A549 treated with dexamethasone at 1 μM for 4 hours (cell line): Measurements from ENCODE around the gene AXIN1. TPM values are rescaled to one million over a fixed set of nuclear protein-coding genes. Genes with fewer than 3 reads are reported as not detected.

ENCODE experiments used
- total RNA-seq: library from RNA; stranded (reverse); fragments of 200-300 nt; extraction: Qiagen RNA extraction; gene quantifications from 5 replicates; pipeline ENCODE4 v1.2.3, GENCODE V29; 2022

Gene AXIN1, protein sequence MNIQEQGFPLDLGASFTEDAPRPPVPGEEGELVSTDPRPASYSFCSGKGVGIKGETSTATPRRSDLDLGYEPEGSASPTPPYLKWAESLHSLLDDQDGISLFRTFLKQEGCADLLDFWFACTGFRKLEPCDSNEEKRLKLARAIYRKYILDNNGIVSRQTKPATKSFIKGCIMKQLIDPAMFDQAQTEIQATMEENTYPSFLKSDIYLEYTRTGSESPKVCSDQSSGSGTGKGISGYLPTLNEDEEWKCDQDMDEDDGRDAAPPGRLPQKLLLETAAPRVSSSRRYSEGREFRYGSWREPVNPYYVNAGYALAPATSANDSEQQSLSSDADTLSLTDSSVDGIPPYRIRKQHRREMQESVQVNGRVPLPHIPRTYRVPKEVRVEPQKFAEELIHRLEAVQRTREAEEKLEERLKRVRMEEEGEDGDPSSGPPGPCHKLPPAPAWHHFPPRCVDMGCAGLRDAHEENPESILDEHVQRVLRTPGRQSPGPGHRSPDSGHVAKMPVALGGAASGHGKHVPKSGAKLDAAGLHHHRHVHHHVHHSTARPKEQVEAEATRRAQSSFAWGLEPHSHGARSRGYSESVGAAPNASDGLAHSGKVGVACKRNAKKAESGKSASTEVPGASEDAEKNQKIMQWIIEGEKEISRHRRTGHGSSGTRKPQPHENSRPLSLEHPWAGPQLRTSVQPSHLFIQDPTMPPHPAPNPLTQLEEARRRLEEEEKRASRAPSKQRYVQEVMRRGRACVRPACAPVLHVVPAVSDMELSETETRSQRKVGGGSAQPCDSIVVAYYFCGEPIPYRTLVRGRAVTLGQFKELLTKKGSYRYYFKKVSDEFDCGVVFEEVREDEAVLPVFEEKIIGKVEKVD
- total RNA-seq = 25.9 to 34.1 TPM (median 33.5 TPM) in 5 replicates

GRCh38 chr16:352547-353403, at the start of gene AXIN1:
Gene AXIN1, minus strand, starts transcription at chr16:352723. Its CDS starts 5,698 bp downstream, at chr16:347025.

GRCh38 chr16:401468-402348, 49.2 kb upstream of the AXIN1 start, which contains the start of gene DECR2:
Gene DECR2, plus strand, starts transcription at chr16:401885. Its CDS starts 79 bp downstream, at chr16:401964.

GRCh38 chr16:397135-397661, 44.7 kb upstream of the AXIN1 start, which contains the start of gene NME4:
Gene NME4, plus strand, starts transcription at chr16:397199. Its CDS starts 24 bp downstream, at chr16:397223.

DNA sequence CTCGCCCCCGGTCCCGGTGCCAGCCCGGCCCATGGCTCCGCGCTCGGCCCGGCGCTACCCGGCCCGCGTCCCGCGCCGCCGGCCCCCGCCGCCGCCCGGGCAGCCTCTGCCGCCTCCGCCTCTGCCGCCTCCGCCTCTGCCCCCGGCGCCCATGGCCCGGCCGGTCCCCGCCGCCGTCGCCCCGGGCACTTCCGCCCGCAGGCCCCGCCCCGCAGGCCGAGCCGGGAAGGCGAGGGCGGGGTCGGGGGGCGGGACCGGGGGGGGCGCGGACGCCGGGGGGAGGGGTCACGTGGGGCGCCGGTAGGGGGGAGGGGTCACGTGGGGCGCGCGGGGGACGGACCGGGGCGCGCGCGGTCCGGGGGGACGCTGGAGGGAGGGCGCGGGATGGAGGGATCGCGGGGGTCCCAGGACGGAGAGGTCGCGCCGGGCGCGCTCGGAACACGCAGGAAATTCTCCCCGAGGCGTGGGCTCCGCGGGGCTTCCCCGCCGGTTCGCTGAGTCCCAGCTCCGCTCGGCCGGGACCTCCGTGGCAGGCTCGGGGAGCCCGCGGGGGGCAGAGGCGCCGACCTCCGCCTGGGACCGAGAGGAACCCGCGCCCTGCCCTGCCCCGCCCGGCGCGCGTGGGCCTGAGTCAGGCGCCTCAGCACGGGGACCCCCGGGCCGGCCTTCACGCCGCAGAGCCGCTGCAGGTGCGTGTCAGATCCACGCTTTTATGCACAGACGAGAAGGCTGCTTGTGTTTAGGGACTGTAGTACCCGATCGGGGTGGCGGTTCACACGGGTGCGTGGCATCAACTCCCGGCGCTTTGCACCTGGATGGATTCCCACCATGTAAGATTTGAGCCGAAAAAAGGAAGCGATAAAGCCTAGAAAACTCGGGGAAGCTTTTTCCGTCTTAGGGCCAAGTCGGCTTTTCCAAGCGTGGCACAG, 29.5 kb upstream of the AXIN1 start, which contains the start of gene PGAP6:
Gene PGAP6 (minus strand): TSS at position 190 of the 929 bp plus-strand sequence. CDS start 157 bp downstream, at position 33.

DNA sequence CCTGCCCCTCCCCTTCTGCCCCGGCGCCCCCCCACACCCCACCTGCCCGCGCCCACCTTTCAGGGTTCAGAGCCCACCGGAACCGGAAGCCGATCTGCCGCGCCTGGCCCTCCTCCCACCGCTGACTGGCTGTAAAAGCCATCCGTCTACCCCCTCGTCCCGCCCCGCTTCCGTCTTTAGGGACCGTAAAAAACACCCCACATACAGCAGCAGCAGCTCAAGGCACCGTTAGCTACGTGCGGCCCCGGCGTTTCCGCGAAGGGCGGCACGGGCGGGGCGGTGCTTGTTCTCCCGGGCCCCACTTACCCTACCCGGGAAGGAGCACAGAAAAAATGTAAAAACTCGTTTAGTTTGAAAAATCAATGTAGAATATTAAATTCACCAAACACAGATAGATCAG, 17.9 kb upstream of the AXIN1 start, which contains the start of gene MRPL28:
Gene MRPL28 (minus strand): TSS at position 96 of the 400 bp plus-strand sequence. CDS start 320 bp downstream, outside the sequence.

DNA sequence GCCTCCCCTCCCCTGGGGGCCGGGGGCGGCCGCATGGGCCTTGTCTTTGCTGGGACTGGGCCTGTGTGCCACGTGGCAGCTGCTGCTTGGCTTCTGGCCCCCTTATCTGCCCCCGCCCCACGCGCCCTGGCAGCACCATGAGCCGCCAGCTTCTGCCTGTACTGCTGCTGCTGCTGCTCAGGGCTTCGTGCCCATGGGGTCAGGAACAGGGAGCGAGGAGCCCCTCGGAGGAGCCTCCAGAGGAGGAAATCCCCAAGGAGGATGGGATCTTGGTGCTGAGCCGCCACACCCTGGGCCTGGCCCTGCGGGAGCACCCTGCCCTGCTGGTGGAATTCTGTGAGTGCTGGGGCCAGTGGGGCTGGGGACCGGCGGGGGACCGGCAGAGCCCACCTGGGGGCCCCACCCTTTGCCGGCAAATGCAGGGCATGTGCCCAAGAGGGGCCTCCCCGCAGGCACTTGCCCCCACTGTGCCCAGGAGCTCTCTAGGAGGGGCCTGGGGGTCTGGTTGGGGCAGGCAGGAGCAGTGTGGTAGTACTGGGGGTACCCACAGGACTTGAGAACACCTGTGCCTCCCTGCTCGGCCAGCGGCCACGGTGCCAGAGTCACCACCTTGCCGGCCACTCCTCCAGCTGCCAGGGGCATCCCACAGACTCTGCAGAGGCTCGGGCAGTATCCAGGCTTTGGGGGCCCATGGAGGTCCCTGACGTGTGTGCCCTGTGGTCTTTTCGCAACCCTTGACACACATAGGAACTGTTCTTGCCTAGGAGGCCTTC, 69.3 kb downstream of the AXIN1 start, which contains the start of gene PDIA2:
Gene PDIA2 (plus strand): TSS at position 132 of the 773 bp plus-strand sequence. CDS start 6 bp downstream, at position 138.

DNA sequence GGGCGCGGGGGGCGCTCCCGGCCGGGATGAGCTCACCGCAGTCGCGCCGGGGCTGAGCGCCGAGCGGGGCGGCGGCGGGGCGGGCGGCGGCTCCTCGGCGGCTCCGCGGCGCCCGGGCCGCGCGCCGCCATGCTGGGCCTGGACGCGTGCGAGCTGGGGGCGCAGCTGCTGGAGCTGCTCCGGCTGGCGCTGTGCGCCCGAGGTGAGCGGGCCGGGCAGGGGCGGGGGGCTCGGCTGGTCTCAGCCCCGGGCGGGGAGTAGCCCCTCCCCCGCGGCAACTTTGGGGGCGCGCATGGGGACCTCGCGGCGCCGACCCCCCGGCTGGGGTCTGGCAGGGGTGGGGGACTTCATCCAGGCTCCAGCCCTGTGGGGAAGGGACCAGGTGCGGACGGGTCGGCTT, 72.0 kb downstream of the AXIN1 start, which contains the start of gene ARHGDIG:
Gene ARHGDIG (plus strand): TSS at position 40 of the 400 bp plus-strand sequence. CDS start 90 bp downstream, at position 130.

DNA sequence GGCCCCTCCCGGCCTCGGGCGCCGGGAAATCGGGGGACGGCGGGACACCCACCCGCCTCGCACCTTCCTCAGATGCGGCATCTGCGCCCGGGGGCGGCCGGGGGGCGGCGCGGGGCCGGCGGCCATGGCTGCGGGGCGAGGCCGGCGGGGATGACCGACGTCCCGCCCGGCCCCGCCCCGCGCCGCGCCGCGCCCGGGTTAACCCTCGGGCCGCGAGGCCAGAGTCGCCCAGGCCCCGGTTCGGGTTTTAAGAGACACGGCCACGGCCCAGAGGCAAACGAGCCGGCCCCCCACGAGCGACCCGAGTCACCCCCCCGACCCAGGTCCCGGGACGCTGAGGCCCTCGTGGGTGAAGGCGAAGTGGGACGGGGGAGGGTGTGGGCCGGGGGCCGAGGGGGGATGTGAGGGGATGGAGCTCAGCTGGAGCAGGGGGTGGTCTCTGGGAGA, 76.7 kb downstream of the AXIN1 start, which contains the start of gene RGS11:
Gene RGS11 (minus strand): TSS at position 159 of the 447 bp plus-strand sequence. CDS start 33 bp downstream, at position 126.

Other genes with a start within 250 kb of the AXIN1 start
- gene NPRL3, start 214.1 kb downstream of the AXIN1 start, total RNA-seq = 18.7 to 32.9 TPM (median 30.2 TPM) in 5 replicates
- 0.19 TPM in 1 of 5 replicates, not detected in the others for gene HBZ, start 200.1 kb downstream of the AXIN1 start, total RNA-seq
- gene HBM, start 186.7 kb downstream of the AXIN1 start, total RNA-seq = not detected in 5 replicates
- 0.25 to 1.0 TPM (median 0.36 TPM) in 5 replicates for gene HBA2, start 179.8 kb downstream of the AXIN1 start, total RNA-seq
- gene HBA1, start 176.0 kb downstream of the AXIN1 start, total RNA-seq = 0.99 to 2.3 TPM (median 2.0 TPM) in 5 replicates
- 4.5 to 7.2 TPM (median 6.6 TPM) in 5 replicates for gene HBQ1, start 172.3 kb downstream of the AXIN1 start, total RNA-seq
- gene LUC7L, start 123.3 kb downstream of the AXIN1 start, total RNA-seq = 35.9 to 49.4 TPM (median 45.7 TPM) in 5 replicates
- 40.4 to 53.2 TPM (median 47.3 TPM) in 5 replicates for gene FAM234A, start 117.9 kb downstream of the AXIN1 start, total RNA-seq
- gene RGS11, start 76.8 kb downstream of the AXIN1 start, total RNA-seq = 2.3 to 5.4 TPM (median 3.7 TPM) in 5 replicates
- 2.6 to 3.1 TPM (median 2.8 TPM) in 5 replicates for gene ARHGDIG, start 72.1 kb downstream of the AXIN1 start, total RNA-seq
- 0.17 to 0.37 TPM (median 0.30 TPM) in 5 replicates for gene PDIA2, start 69.6 kb downstream of the AXIN1 start, total RNA-seq
- gene MRPL28, start 17.8 kb upstream of the AXIN1 start, total RNA-seq = 123 to 138 TPM (median 131 TPM) in 5 replicates
- 24.8 to 39.9 TPM (median 34.7 TPM) in 5 replicates for gene PGAP6, start 29.3 kb upstream of the AXIN1 start, total RNA-seq
- 275 to 460 TPM (median 445 TPM) in 5 replicates for gene NME4, start 44.5 kb upstream of the AXIN1 start, total RNA-seq
- 21.2 to 29.7 TPM (median 26.3 TPM) in 5 replicates for gene DECR2, start 49.2 kb upstream of the AXIN1 start, total RNA-seq
- gene RAB11FIP3, start 72.9 kb upstream of the AXIN1 start, total RNA-seq = 23.1 to 33.6 TPM (median 29.8 TPM) in 5 replicates
- 34.5 to 76.4 TPM (median 71.6 TPM) in 5 replicates for gene CAPN15, start 175.0 kb upstream of the AXIN1 start, total RNA-seq
- 0.11 to 0.19 TPM (median 0.15 TPM) in 5 replicates for gene PRR35, start 207.7 kb upstream of the AXIN1 start, total RNA-seq
- gene NHLRC4, start 214.3 kb upstream of the AXIN1 start, total RNA-seq = 0.14 to 0.26 TPM (median 0.21 TPM) in 5 replicates
- 24.2 to 41.4 TPM (median 35.5 TPM) in 5 replicates for gene PIGQ, start 217.2 kb upstream of the AXIN1 start, total RNA-seq
- 10.2 to 18.4 TPM (median 18.1 TPM) in 5 replicates for gene RAB40C, start 237.3 kb upstream of the AXIN1 start, total RNA-seq